HL-60 (cell line): Measurements from ENCODE around the gene HSPA1A.

Experiments used
- POLR2AphosphoS5 ChIP-seq: IDR thresholded peaks from 2 replicates; pipeline ENCODE4 v1.6.1; 2012; ENCODE audit warnings: low read depth
- TF ChIP-seq, protein P1 (sequence below): IDR thresholded peaks from one replicate; pipeline ENCODE4 v1.5.1; 2011; ENCODE audit warnings: low read length, control low read depth, inconsistent platforms; ENCODE audit not compliant: insufficient read depth

DNA sequence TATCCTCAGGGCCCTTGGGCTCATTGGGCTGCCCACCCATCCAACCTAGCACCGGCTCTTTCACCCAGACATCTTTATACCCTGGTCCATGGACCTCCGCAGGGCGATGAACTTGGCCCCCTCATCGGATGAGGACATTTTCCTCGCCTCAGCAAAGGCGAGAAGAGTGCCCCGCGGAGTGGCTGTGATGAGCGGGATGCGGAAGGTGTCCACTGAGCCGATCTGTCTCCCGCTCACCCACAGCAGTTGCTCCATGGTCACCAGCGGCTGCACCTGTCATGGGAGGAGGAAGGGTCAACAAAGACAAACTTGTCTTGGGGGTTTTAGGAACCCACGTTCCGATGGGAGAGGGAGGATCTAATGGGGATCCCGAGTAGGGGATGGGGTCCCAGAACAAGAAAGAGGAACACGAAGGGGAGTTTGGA lies 46.6 kb downstream of the HSPA1A start:
- TF ChIP-seq, protein P1, sequence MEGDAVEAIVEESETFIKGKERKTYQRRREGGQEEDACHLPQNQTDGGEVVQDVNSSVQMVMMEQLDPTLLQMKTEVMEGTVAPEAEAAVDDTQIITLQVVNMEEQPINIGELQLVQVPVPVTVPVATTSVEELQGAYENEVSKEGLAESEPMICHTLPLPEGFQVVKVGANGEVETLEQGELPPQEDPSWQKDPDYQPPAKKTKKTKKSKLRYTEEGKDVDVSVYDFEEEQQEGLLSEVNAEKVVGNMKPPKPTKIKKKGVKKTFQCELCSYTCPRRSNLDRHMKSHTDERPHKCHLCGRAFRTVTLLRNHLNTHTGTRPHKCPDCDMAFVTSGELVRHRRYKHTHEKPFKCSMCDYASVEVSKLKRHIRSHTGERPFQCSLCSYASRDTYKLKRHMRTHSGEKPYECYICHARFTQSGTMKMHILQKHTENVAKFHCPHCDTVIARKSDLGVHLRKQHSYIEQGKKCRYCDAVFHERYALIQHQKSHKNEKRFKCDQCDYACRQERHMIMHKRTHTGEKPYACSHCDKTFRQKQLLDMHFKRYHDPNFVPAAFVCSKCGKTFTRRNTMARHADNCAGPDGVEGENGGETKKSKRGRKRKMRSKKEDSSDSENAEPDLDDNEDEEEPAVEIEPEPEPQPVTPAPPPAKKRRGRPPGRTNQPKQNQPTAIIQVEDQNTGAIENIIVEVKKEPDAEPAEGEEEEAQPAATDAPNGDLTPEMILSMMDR, result no peak
- TF ChIP-seq POLR2AphosphoS5, result no peak
